Activated CD8-positive, alpha-beta memory T cell treated with anti-CD3 and anti-CD28 coated beads, Interleukin-2, amount 50 U/mL, for 48 hours (primary cell): Measurements from ENCODE around the gene ARAP2.

Experiments
- DNase-seq: peaks from one replicate; pipeline ENCODE4 v3.0.0-alpha.2; 2020

ARAP2 gene

GRCh38 chr4:36255577-36255976 is 11.3 kb upstream of the ARAP2 start:
- DNase-seq = no peak

GRCh38 chr4:36254371-36254770 is 10.1 kb upstream of the ARAP2 start:
- no peak for DNase-seq

GRCh38 chr4:36251983-36252382 is 7.7 kb upstream of the ARAP2 start:
- DNase-seq = no peak

- DNase-seq = no peak
Observed at GRCh38 chr4:36249610-36250009, 5.3 kb upstream of the ARAP2 start.

GRCh38 chr4:36243355-36244256 is 708 bp downstream of the ARAP2 start:
- peak; percentile 79 for DNase-seq

- DNase-seq = no peak
Observed at GRCh38 chr4:36242629-36243354, 1.5 kb downstream of the ARAP2 start.

GRCh38 chr4:36241771-36242170 is 2.5 kb downstream of the ARAP2 start:
- DNase-seq = no peak

- DNase-seq = no peak
Observed at GRCh38 chr4:36237366-36238313, 6.7 kb downstream of the ARAP2 start.

GRCh38 chr4:36236159-36236558 is 8.2 kb downstream of the ARAP2 start:
- DNase-seq = no peak

- DNase-seq = no peak
Observed at GRCh38 chr4:36235306-36235705, 9.0 kb downstream of the ARAP2 start.

- DNase-seq = no peak
Observed at GRCh38 chr4:36233567-36234266, 10.6 kb downstream of the ARAP2 start.

- DNase-seq = no peak
Observed at GRCh38 chr4:36230534-36230933, 13.8 kb downstream of the ARAP2 start.

GRCh38 chr4:36227913-36228312 is 16.4 kb downstream of the ARAP2 start:
- no peak for DNase-seq

- no peak for DNase-seq
Observed at GRCh38 chr4:36226430-36227227, 17.7 kb downstream of the ARAP2 start.

GRCh38 chr4:36224972-36225903 is 19.1 kb downstream of the ARAP2 start:
- no peak for DNase-seq

GRCh38 chr4:36222702-36223101 is 21.6 kb downstream of the ARAP2 start:
- DNase-seq = no peak

GRCh38 chr4:36220776-36221175 is 23.5 kb downstream of the ARAP2 start:
- DNase-seq = no peak

- no peak for DNase-seq
Observed at GRCh38 chr4:36218121-36218520, 26.2 kb downstream of the ARAP2 start.

- no peak for DNase-seq
Observed at GRCh38 chr4:36215627-36216026, 28.7 kb downstream of the ARAP2 start.
